GM19397 (cell line): ENCODE data around the gene KRT27.
A peak's percentile ranks its signal among the peaks of the same experiment; 100 is the strongest.
"Not testable (repeated sequence)": the region's sequence is repeated elsewhere in the genome, so short reads cannot be mapped to it uniquely, and the experiment has no call there.

Experiments used
- ATAC-seq: cut with Tn5 transposase; IDR thresholded peaks from one replicate; pipeline ENCODE4 v1.9.1; 2021; ENCODE audit warnings: mild to moderate bottlenecking, moderate library complexity; ENCODE audit not compliant: unreplicated experiment

The KRT27 gene

GRCh38 chr17:40782450-40782849, at the start of gene KRT27:
KRT27 (minus strand) TSS chr17:40782550; CDS start chr17:40782493, 57 bp downstream.
- ATAC-seq = no peak

- ATAC-seq = no peak
These were observed 47.9 kb upstream of the KRT27 start for GRCh38 chr17:40830085-40830776.

- no peak for ATAC-seq
These were observed 46.2 kb upstream of the KRT27 start for GRCh38 chr17:40828454-40829044.

DNA sequence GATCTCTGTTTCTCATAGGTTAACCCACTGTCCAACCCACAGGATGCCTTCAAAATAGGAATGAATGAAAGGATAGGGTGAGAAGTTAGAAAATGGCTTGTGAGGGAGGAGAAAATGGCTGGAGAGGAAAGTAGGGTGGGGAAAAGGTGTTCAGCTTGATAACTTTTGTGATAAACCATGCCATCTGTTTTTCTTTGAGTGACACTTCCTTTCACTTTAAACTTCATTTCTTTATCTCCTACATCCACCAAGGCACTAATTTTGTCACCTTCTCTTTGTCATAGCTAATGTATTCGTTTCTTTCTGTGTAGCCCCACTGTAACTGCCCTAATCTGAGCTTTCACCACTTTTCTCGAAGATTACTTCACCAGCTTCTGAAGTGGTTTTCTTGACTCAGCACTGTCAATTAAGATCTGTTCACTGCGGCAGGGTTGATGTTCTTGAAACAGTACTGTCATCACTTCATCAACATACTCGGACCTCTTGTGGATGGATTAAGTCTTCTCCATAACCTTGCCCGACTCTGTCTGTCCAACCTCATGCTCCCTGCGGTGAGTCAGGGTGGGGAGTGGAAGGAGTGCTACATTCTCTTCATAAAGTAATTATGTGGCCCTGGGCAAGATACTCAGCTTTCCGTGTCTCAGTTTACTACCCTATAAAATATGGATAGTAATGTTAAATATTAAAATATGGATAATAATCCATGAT, 45.5 kb upstream of the KRT27 start:
- no peak for ATAC-seq

- ATAC-seq = no peak
These were observed 43.2 kb upstream of the KRT27 start for GRCh38 chr17:40825599-40825998.

DNA sequence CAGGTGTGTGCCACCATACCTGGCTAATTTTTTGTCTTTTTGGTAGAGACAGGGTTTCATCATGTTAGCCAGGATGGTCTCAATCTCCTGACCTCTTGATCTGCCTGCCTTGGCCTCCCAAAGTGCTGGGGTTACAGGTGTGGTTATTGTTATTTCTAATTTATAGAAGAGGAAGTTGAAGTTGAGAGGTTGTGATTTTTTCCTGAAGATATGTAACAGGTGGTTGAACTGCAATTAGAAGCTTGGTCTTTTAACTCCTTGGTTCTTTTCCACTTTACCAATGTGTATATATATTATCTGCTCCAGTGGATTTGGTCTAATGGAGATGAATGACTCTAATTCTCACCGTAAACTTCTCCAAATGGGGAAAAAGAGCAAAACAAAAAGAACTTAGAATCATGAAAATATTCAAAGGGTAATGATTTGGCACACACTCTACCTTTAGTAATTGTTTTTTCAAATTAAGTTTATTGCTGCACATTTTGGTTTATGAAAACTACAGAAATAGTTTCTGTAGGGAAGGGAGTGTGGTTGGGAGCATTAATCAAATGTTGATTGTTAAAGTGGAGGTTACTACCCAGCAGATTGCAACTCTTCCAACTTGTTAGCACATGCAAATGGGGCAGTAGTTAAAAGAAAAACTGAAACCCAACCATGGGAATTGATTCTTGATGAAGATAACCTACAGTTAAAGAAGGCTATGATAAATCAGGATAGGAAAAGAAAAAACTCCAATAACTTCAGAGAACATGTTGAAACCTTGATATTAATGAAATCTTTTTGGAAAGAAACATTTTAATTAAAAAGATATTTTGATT, 41.9 kb upstream of the KRT27 start:
- no peak for ATAC-seq

DNA sequence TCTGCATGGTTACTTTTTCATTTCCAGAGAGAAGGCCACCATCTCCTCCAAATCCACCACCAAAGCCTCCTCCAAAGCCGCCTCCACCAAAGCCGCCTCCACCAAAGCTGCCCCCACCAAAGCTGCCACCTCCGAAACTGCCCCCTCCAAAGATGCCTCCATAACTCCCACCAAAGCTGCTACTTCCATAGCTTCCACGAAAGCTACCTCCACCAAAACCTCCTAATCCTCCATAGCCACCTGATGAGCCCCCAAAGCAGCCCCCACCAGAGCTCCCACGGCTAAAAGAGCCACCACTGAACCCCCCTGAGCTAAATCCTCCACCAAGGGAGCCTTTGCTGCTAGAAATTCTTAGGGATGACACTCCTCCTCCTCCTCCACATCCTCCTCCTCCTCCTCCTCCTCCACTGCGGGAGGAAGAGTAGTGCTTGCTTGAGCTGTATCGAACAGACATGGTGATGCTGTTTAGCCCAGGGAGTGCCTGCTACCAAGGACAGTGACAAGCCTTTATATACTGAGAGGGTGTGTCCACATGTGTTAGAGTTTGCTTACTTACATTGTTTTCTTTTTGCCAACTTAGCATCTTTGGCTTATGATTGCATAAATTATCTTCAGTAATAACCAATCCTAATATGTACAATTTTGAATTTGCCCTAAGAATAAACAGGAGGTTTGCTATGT, 39.9 kb upstream of the KRT27 start, which contains the start of gene KRT10:
Gene KRT10, minus strand, starts transcription at position 483 of the 681 bp plus-strand sequence. Its CDS starts 29 bp downstream, at position 454.
- ATAC-seq = no peak

DNA sequence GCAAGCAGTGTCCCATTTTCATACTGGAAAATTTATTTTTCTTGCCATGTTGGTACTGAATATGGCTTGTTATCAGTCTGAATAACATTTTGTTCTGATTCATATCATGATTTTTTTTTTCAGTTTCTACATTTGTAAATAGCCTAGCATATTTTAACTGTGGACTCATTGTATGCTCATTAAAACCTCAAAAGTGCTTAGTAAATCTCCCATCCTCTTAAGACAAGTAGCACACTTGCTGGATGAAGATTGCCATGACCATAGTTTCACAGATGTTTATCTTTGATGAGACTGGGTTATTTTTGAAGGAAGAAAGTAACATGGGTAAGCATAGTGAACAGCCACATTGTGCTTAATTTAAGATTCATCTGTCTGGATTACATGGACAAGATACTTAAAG, 39.2 kb upstream of the KRT27 start:
- ATAC-seq = no peak

GRCh38 chr17:40820228-40820838, 38.0 kb upstream of the KRT27 start:
- no peak for ATAC-seq

- no peak for ATAC-seq
These were observed 37.3 kb upstream of the KRT27 start for GRCh38 chr17:40819528-40820125.

GRCh38 chr17:40818733-40819527, 36.6 kb upstream of the KRT27 start:
- peak; percentile 89 for ATAC-seq

GRCh38 chr17:40818343-40818732, 36.0 kb upstream of the KRT27 start:
- ATAC-seq = no peak

- no peak for ATAC-seq
These were observed 34.8 kb upstream of the KRT27 start for GRCh38 chr17:40817103-40817682.

- no peak for ATAC-seq
These were observed 34.2 kb upstream of the KRT27 start for GRCh38 chr17:40816569-40816968.

DNA sequence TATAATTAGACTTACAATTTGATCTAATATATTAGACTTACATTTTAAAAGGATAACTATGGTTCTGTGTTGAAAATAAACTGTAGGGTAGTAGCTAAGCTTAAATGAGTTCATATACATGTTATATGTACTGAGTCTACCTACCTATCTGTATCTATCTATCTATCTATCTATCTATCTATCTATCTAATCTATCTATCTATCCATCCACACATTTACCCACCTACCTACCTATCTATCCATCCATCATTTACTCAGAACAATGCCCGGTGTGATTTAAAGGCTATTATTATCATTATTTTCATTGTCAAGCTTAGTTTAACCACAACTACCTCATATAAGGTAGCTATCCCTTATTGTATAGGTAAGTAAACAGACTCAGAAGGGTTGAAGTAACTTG, 33.0 kb upstream of the KRT27 start:
- ATAC-seq = no peak

- ATAC-seq = not testable (repeated sequence)
These were observed 32.3 kb upstream of the KRT27 start for GRCh38 chr17:40814657-40815056.

DNA sequence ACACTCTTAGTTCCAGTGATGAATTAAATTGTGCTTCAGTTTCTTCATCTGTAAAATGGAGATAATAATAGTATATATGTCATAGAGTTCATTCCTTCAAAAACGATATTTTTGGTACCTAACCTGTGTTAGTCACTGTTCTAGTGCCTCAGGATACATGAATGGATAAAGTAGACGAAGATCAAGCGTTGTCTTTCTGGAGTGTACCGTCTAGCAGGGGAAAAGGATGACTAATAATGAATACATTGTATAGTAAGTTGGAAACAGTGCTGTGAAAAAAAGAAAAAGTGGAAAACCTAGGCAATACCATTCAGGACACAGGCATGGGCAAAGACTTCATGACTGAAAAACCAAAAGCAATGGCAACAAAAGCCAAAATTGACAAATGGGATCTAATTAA, 31.5 kb upstream of the KRT27 start:
- ATAC-seq = no peak

DNA sequence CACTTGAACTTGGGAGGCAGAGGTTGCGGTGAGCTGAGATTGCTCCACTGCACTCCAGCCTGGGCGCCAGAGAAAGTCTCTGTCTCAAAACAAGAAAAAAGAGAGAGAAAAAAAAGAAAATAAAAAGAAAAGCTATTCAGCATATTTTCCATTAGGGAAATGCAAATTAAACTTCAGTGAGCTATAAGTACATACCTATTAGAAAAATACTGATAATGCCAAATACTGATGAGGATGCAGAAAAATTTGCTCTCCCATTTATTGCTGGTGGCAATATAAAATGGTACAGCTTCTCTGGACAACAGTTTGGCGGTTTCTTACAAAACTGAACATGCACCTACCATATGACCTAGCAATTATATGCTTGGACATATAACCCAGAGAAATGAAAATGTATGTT, 30.3 kb upstream of the KRT27 start:
- ATAC-seq = no peak

GRCh38 chr17:40810494-40810893, 28.1 kb upstream of the KRT27 start:
- ATAC-seq = no peak
